ENCODE data around the gene ARHGAP29. TPM values are rescaled to one million over a fixed set of nuclear protein-coding genes. Genes with fewer than 3 reads are reported as not detected.

ARHGAP29 gene
- total and polyA plus RNA-seq, 2 experiments from 2014 or later, result 9.6 to 22.3 TPM

GRCh38 chr1:94247138-94248094 lies 10.0 kb upstream of the ARHGAP29 start:
- no peaks in the 10 kb centered on the region for H3K9me2 ChIP-seq (replicated peaks; ENCODE audit: insufficient read depth)
- peak overlapping the region; percentile 85 for H3K27ac ChIP-seq
- no peaks in the 10 kb centered on the region for H4K20me1 ChIP-seq (ENCODE audit: insufficient read depth, poor library complexity, severe bottlenecking)
- H2AFZ ChIP-seq, result peak overlapping the region; percentile 74
- DNase-seq (ENCODE audit: low spot score), result peak; percentile 92
- H3K9me3 ChIP-seq (ENCODE audit: low read depth), result no peaks in the 10 kb centered on the region
- TF ChIP-seq CTCF (IDR thresholded peaks at IDR 0.05; ENCODE audit: poor library complexity), result no peak
- no peak for TF ChIP-seq EZH2phosphoT487 (IDR thresholded peaks at IDR 0.05; ENCODE audit: low read depth, severe bottlenecking, unreplicated experiment)
- no peak for TF ChIP-seq EZH2 (IDR thresholded peaks at IDR 0.05; ENCODE audit: borderline replicate concordance)
- H3K79me2 ChIP-seq, result peaks cover 25% of the 10 kb centered on the region
- H3K27me3 ChIP-seq, result no peaks in the 10 kb centered on the region
- peak overlapping the region; percentile 97 for H3K4me2 ChIP-seq
- H3K36me3 ChIP-seq (replicated peaks; ENCODE audit: insufficient read depth, low read depth), result no peaks in the 10 kb centered on the region
- H3K4me3 ChIP-seq, result peak overlapping the region; percentile 75
- under 1% methylated on average over 61 of the region's 103 CpGs for WGBS (ENCODE audit: low lambda C conversion rate, missing lambda C conversion rate)
- H3K4me1 ChIP-seq (ENCODE audit: insufficient read depth), result no peaks in the 10 kb centered on the region

- 3% methylated on average over 11 of the region's 11 CpGs for WGBS (ENCODE audit: low lambda C conversion rate, missing lambda C conversion rate)
- peak overlapping the region; percentile 75 for H3K4me3 ChIP-seq
- H3K4me2 ChIP-seq, result peak overlapping the region; percentile 97
- no peak for TF ChIP-seq CTCF (IDR thresholded peaks at IDR 0.05; ENCODE audit: poor library complexity)
- TF ChIP-seq EZH2phosphoT487 (IDR thresholded peaks at IDR 0.05; ENCODE audit: low read depth, severe bottlenecking, unreplicated experiment), result no peak
- no peak for TF ChIP-seq EZH2 (IDR thresholded peaks at IDR 0.05; ENCODE audit: borderline replicate concordance)
- no peaks in the 10 kb centered on the region for H3K9me3 ChIP-seq (ENCODE audit: low read depth)
- no peaks in the 10 kb centered on the region for H4K20me1 ChIP-seq (ENCODE audit: insufficient read depth, poor library complexity, severe bottlenecking)
- H3K36me3 ChIP-seq (replicated peaks; ENCODE audit: insufficient read depth, low read depth), result no peaks in the 10 kb centered on the region
- H3K9me2 ChIP-seq (replicated peaks; ENCODE audit: insufficient read depth), result no peaks in the 10 kb centered on the region
- DNase-seq (ENCODE audit: low spot score), result peak; percentile 23
- H3K27ac ChIP-seq, result peak overlapping the region; percentile 85
- peak overlapping the region; percentile 74 for H2AFZ ChIP-seq
- H3K27me3 ChIP-seq, result no peaks in the 10 kb centered on the region
- H3K79me2 ChIP-seq, result peaks cover 32% of the 10 kb centered on the region
- no peaks in the 10 kb centered on the region for H3K4me1 ChIP-seq (ENCODE audit: insufficient read depth)
Observed at GRCh38 chr1:94246692-94247137, 9.3 kb upstream of the ARHGAP29 start.

GRCh38 chr1:94245747-94246438 lies 8.5 kb upstream of the ARHGAP29 start:
- no peaks in the 10 kb centered on the region for H3K9me2 ChIP-seq (replicated peaks; ENCODE audit: insufficient read depth)
- H3K27me3 ChIP-seq, result no peaks in the 10 kb centered on the region
- no peak for DNase-seq (ENCODE audit: low spot score)
- peak overlapping the region; percentile 85 for H3K27ac ChIP-seq
- H3K4me2 ChIP-seq, result peak overlapping the region; percentile 97
- no peak overlapping the region for H2AFZ ChIP-seq
- TF ChIP-seq EZH2phosphoT487 (IDR thresholded peaks at IDR 0.05; ENCODE audit: low read depth, severe bottlenecking, unreplicated experiment), result no peak
- no peak for TF ChIP-seq EZH2 (IDR thresholded peaks at IDR 0.05; ENCODE audit: borderline replicate concordance)
- TF ChIP-seq CTCF (IDR thresholded peaks at IDR 0.05; ENCODE audit: poor library complexity), result no peak
- H3K36me3 ChIP-seq (replicated peaks; ENCODE audit: insufficient read depth, low read depth), result no peaks in the 10 kb centered on the region
- H3K4me3 ChIP-seq, result no peak overlapping the region
- 76% methylated on average over 5 of the region's 5 CpGs for WGBS (ENCODE audit: low lambda C conversion rate, missing lambda C conversion rate)
- H3K4me1 ChIP-seq (ENCODE audit: insufficient read depth), result no peaks in the 10 kb centered on the region
- H4K20me1 ChIP-seq (ENCODE audit: insufficient read depth, poor library complexity, severe bottlenecking), result no peaks in the 10 kb centered on the region
- H3K79me2 ChIP-seq, result peaks cover 33% of the 10 kb centered on the region
- no peaks in the 10 kb centered on the region for H3K9me3 ChIP-seq (ENCODE audit: low read depth)
